DND-41 (cell line): ENCODE measurements around the gene ATP5MC3.

Source experiments
- EZH2 ChIP-seq: IDR thresholded peaks from 3 replicates; pipeline ENCODE4 v1.6.1; 2012; ENCODE audit warnings: borderline replicate concordance, low read depth, mild to moderate bottlenecking, moderate library complexity, low read length, inconsistent platforms; ENCODE audit not compliant: severe bottlenecking
- TF ChIP-seq, protein P1 (sequence below): IDR thresholded peaks from 2 replicates; pipeline ENCODE4 v1.5.1; 2012; ENCODE audit warnings: borderline replicate concordance, low read length, moderate library complexity, mild to moderate bottlenecking; ENCODE audit not compliant: poor library complexity, severe bottlenecking; ENCODE audit errors: extremely low read depth

DNA sequence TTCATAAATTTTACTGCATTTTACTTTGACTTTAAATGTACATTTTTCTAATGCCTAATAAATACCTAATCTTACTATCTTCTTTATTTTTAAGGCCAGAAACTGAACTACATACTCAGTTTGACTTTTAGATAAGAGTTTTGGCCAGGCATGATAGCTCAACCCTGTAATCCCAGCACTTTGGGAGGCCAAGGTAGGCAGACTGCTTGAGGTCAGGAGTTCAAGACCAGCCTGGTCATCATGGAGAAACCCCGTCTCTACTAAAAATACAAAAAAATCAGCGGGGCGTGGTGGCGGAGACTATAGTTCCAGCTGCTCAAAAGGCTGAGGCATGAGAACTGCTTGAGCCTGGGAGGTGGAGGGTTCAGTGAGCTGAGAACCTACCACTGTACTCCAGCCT is 22.6 kb downstream of the ATP5MC3 start:
- no peak for TF ChIP-seq EZH2
- TF ChIP-seq, protein P1, sequence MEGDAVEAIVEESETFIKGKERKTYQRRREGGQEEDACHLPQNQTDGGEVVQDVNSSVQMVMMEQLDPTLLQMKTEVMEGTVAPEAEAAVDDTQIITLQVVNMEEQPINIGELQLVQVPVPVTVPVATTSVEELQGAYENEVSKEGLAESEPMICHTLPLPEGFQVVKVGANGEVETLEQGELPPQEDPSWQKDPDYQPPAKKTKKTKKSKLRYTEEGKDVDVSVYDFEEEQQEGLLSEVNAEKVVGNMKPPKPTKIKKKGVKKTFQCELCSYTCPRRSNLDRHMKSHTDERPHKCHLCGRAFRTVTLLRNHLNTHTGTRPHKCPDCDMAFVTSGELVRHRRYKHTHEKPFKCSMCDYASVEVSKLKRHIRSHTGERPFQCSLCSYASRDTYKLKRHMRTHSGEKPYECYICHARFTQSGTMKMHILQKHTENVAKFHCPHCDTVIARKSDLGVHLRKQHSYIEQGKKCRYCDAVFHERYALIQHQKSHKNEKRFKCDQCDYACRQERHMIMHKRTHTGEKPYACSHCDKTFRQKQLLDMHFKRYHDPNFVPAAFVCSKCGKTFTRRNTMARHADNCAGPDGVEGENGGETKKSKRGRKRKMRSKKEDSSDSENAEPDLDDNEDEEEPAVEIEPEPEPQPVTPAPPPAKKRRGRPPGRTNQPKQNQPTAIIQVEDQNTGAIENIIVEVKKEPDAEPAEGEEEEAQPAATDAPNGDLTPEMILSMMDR: no peak
